Right lobe of liver (tissue), 6 donors: ENCODE data around the gene GSTM2. TPM values are rescaled to one million over a fixed set of nuclear protein-coding genes. Genes with fewer than 3 reads are reported as not detected.
A peak's percentile ranks its signal among the peaks of the same experiment; 100 is the strongest.

Source experiments
- ATAC-seq, 4 donors: fragments of 200-7000 bp; cut with Tn5 transposase; one replicate each; pipeline ENCODE4 v1.9.1; 2020; ENCODE audit warnings: mild to moderate bottlenecking in 4 of 4, moderate library complexity in 4 of 4
- DNase-seq, 3 donors: peaks; one replicate each; pipeline ENCODE4 v3.0.0-alpha.2; 2020
- H3K27ac ChIP-seq, 3 donors: fragments of 200-600 bp; one replicate each; pipeline ENCODE4 v1.8.0; 2022
- H3K27me3 ChIP-seq, 2 donors: fragments of 200-600 bp; one replicate each; pipeline ENCODE4 v1.8.0; 2022
- H3K36me3 ChIP-seq, 4 donors: fragments of 200-600 bp; sonication (generic) in 1 of 4; one replicate each; pipeline versions ENCODE4 v1.5.1 to v1.8.0; 2017 to 2022; ENCODE audit warnings: control low read depth in 1 of 4
- H3K4me1 ChIP-seq, 4 donors: fragments of 200-600 bp; sonication (generic) in 1 of 4; one replicate each; pipeline versions ENCODE4 v1.5.1 to v1.8.0; 2017 to 2022; ENCODE audit warnings: control low read depth in 1 of 4
- H3K4me3 ChIP-seq, 3 donors: fragments of 200-600 bp; one replicate each; pipeline ENCODE4 v1.8.0; 2022
- H3K9me3 ChIP-seq, 4 donors: fragments of 200-600 bp; sonication (generic) in 1 of 4; one replicate each; pipeline versions ENCODE4 v1.5.1 to v1.8.0; 2017 to 2022; ENCODE audit warnings: control low read depth in 1 of 4
- CTCF ChIP-seq, 4 donors: fragments of 200-600 bp in 3 of 4; fragments of 450-650 bp in 1 of 4; IDR thresholded peaks; one replicate each; pipeline versions ENCODE4 v1.5.1 to v1.8.0; 2016 to 2022; ENCODE audit warnings: antibody characterized with exemption in 4 of 4, mild to moderate bottlenecking in 2 of 4
- POLR2A ChIP-seq: fragments of 450-650 bp; IDR thresholded peaks from one replicate; pipeline ENCODE4 v1.6.1; 2017; ENCODE audit warnings: antibody characterized with exemption, mild to moderate bottlenecking
- WGBS: methylation state at CpG from one replicate; pipeline ENCODE4 v1.1.6; 2018; ENCODE audit warnings: low coverage, low lambda C conversion rate; ENCODE audit not compliant: insufficient coverage; ENCODE audit errors: missing lambda C conversion rate; 5-methylcytosine and 5-hydroxymethylcytosine counted together
- intact Hi-C, 2 donors: fragments of 100-400 bp; cut with DNase I; formaldehyde crosslinking; loops; one replicate each; pipeline versions ENCODE4 v1.11.2 to v1.14.1; 2022
- total RNA-seq, 6 experiments: library from RNA; depleted of rRNA in 2 of 6; stranded (reverse); fragments of >200 nt in 2 of 6; fragmentation: NEBNext Ultra II Directional in 3 of 6; extraction: Animal tissue kit (Norgen Biotek cat#: 25700) in 3 of 6; gene quantifications; one replicate each; pipeline versions ENCODE4 v1.1.0 to v1.2.4, GENCODE V29; 2016 to 2023
- donor health status: DM: no; HTN: yes; CAD: no.
- donor health status: DM: no; HTN: no; CAD: no.
- donor health status: DM: no; HTN: no; CAD: no.
- donor health status: DM: no; HTN: yes; CAD: no.
- donor health status: DM: no; HTN: yes; CAD: no.

GSTM2 gene
- total RNA-seq, 6 experiments from 2014 or later: 4.4 to 16.0 (median 12.7) TPM

GRCh38 chr1:109635862-109636200, 32.0 kb upstream of the GSTM2 start:
- intact Hi-C loops: loop anchor here in 1 of 2 donors (5.0 kb wide), 1 partner anchor 149 kb away; no protein-coding TSS in a partner anchor
- Histone ChIP-seq H3K27me3 (no peaks in the 10 kb centered on the region), H3K4me3 (no peak overlapping the region), H3K36me3 (peaks cover 0 to 14% (median 5%) of the 10 kb centered on the region in 4 donors), H3K27ac (peak overlapping the region in 1 of 3 donors; percentile 55), H3K4me1 (peaks cover 0 to 10% (median 0%) of the 10 kb centered on the region in 4 donors), H3K9me3 (no peaks in the 10 kb centered on the region)
- ATAC-seq (no peak), DNase-seq (no peak)
- WGBS: 67% methylated on average over 1 of the region's 2 CpGs
- TF ChIP-seq CTCF (IDR thresholded peaks at IDR 0.05) (no peak), POLR2A (no peak)

GRCh38 chr1:109636201-109636952, 31.5 kb upstream of the GSTM2 start:
- no peaks in the 10 kb centered on the region for H3K9me3 ChIP-seq
- intact Hi-C loops: loop anchor here in 1 of 2 donors (5.0 kb wide), 1 partner anchor 149 kb away; no protein-coding TSS in a partner anchor
- peak overlapping the region in 1 of 3 donors; percentile 55 for H3K27ac ChIP-seq
- H3K4me3 ChIP-seq: no peak overlapping the region
- no peak for DNase-seq
- peaks cover 0 to 8% (median 2%) of the 10 kb centered on the region in 4 donors for H3K36me3 ChIP-seq
- no peak for TF ChIP-seq POLR2A
- TF ChIP-seq CTCF (IDR thresholded peaks at IDR 0.05): no peak
- no peaks in the 10 kb centered on the region for H3K27me3 ChIP-seq
- peaks cover 0 to 10% (median 0%) of the 10 kb centered on the region in 4 donors for H3K4me1 ChIP-seq
- WGBS: 50% methylated on average over 3 of the region's 9 CpGs
- ATAC-seq: peak in 3 of 4 donors; percentile 49 to 78 (median 72)

GRCh38 chr1:109637446-109637845, 30.4 kb upstream of the GSTM2 start:
- 82% methylated on average over 2 of the region's 7 CpGs for WGBS
- intact Hi-C loops: loop anchor here in 1 of 2 donors (5.0 kb wide), 1 partner anchor 150 kb away; no protein-coding TSS in a partner anchor
- DNase-seq: no peak

GRCh38 chr1:109639063-109639840, 28.6 kb upstream of the GSTM2 start:
- H3K4me3 ChIP-seq: no peak overlapping the region
- peaks cover 0 to 17% (median 0%) of the 10 kb centered on the region in 4 donors for H3K4me1 ChIP-seq
- H3K36me3 ChIP-seq: no peaks in the 10 kb centered on the region
- TF ChIP-seq CTCF (IDR thresholded peaks at IDR 0.05) (no peak), POLR2A (no peak)
- intact Hi-C loops: loop anchor here in 1 of 2 donors (5.0 kb wide), 1 partner anchor 152 kb away; no protein-coding TSS in a partner anchor
- H3K27me3 ChIP-seq: no peaks in the 10 kb centered on the region
- ATAC-seq: no peak
- 49% methylated on average over 5 of the region's 9 CpGs for WGBS
- no peaks in the 10 kb centered on the region for H3K9me3 ChIP-seq
- no peak overlapping the region for H3K27ac ChIP-seq
- DNase-seq: no peak

More at GRCh38 chr1:109637446-109637845, 30.4 kb upstream of the GSTM2 start:
- H3K9me3 ChIP-seq: no peaks in the 10 kb centered on the region
- H3K4me3 ChIP-seq: no peak overlapping the region
- no peak overlapping the region for H3K27ac ChIP-seq
- H3K4me1 ChIP-seq: peaks cover 0 to 10% (median 0%) of the 10 kb centered on the region in 4 donors
- no peak for ATAC-seq
- H3K27me3 ChIP-seq: no peaks in the 10 kb centered on the region
- TF ChIP-seq CTCF (IDR thresholded peaks at IDR 0.05): no peak
- no peak for TF ChIP-seq POLR2A
- no peaks in the 10 kb centered on the region for H3K36me3 ChIP-seq
